ENCODE measurements around the gene EEF1G. TPM values are rescaled to one million over a fixed set of nuclear protein-coding genes. Genes with fewer than 3 reads are reported as not detected.

The EEF1G gene
- total and polyA plus RNA-seq, 2 of the 13 experiments (the other 11 are each of a cell fraction or from before 2014, with no cell fraction given): 1,787 to 2,144 TPM

DNA sequence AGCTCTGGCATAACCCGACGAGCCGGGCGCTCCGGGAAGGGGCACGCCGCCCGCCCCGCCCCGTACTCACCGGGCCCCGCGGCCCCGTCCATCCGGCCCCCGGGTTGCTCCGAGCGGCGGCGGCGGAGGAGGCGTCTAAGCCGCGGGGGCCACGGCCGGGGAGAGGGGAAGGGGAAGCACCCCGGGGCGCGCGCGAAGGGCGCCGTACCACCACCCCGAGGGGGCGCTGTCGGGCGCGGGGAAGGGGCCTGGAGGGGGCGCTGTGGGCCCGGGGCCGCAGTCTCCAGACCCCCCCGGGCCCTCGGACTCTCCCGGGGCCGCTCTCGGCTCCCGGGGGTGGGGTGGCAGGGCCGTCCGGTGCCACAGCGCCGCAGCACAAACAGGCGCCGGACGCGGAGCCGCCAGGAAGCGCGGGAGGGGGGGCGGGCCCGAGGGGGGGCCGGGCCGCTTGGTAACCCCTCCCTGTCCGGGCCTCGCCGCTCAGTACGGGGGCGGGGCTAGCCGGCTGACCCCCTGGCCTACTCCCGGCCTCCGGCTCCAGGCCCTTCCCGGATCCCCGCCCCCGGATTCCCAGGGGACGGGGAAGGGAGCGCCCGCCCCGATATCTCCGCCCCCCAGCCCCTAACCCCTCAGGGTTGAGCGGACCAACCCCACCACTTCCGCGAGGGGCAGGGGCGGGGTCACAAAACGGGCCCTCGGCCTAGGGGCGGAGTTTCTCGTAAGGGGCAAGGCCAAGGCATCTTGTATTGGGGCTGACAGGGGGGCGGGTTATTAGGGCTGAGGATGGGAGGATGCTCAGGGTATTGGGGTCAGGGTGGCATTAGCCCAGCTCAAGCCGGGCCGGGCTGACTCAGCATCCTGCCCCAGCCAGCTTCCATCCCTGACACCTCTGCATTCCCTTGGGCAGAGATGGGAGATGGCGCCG lies 38.9 kb upstream of the EEF1G start, which contains the start of the genes EML3 and ROM1 (continued):
- peak; percentile 18; the same call in 1 of the 2 replicates for TF ChIP-seq MIER3 (CRISPR knock-in tag; IDR thresholded peaks at IDR 0.05; ENCODE audit: borderline replicate concordance)
- peak; percentile 75; the same call in 1 of the 2 replicates for TF ChIP-seq MAZ (IDR thresholded peaks at IDR 0.05; ENCODE audit: borderline replicate concordance, low read depth, low read length)
- TF ChIP-seq MAZ (CRISPR knock-in tag; IDR thresholded peaks at IDR 0.05; ENCODE audit: low read depth): peak; percentile 34; the same call in 1 of the 2 replicates
- TF ChIP-seq ZFY (CRISPR knock-in tag; IDR thresholded peaks at IDR 0.05): peak; percentile 48; the same call in 1 of the 2 replicates
- no peak for TF ChIP-seq ZNF598 (CRISPR knock-in tag; IDR thresholded peaks at IDR 0.05; ENCODE audit: borderline replicate concordance)
- TF ChIP-seq, protein P1, sequence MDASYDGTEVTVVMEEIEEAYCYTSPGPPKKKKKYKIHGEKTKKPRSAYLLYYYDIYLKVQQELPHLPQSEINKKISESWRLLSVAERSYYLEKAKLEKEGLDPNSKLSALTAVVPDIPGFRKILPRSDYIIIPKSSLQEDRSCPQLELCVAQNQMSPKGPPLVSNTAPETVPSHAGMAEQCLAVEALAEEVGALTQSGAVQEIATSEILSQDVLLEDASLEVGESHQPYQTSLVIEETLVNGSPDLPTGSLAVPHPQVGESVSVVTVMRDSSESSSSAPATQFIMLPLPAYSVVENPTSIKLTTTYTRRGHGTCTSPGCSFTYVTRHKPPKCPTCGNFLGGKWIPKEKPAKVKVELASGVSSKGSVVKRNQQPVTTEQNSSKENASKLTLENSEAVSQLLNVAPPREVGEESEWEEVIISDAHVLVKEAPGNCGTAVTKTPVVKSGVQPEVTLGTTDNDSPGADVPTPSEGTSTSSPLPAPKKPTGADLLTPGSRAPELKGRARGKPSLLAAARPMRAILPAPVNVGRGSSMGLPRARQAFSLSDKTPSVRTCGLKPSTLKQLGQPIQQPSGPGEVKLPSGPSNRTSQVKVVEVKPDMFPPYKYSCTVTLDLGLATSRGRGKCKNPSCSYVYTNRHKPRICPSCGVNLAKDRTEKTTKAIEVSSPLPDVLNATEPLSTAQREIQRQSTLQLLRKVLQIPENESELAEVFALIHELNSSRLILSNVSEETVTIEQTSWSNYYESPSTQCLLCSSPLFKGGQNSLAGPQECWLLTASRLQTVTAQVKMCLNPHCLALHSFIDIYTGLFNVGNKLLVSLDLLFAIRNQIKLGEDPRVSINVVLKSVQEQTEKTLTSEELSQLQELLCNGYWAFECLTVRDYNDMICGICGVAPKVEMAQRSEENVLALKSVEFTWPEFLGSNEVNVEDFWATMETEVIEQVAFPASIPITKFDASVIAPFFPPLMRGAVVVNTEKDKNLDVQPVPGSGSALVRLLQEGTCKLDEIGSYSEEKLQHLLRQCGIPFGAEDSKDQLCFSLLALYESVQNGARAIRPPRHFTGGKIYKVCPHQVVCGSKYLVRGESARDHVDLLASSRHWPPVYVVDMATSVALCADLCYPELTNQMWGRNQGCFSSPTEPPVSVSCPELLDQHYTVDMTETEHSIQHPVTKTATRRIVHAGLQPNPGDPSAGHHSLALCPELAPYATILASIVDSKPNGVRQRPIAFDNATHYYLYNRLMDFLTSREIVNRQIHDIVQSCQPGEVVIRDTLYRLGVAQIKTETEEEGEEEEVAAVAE (CRISPR knock-in tag; IDR thresholded peaks at IDR 0.05; ENCODE audit: borderline replicate concordance): 0 out of 2 replicates have a peak, but pooled peaks have one; percentile 39
- TF ChIP-seq THAP11 (CRISPR knock-in tag; IDR thresholded peaks at IDR 0.05): 0 out of 2 replicates have a peak, but pooled peaks have one; percentile 24
- TF ChIP-seq, protein P2, sequence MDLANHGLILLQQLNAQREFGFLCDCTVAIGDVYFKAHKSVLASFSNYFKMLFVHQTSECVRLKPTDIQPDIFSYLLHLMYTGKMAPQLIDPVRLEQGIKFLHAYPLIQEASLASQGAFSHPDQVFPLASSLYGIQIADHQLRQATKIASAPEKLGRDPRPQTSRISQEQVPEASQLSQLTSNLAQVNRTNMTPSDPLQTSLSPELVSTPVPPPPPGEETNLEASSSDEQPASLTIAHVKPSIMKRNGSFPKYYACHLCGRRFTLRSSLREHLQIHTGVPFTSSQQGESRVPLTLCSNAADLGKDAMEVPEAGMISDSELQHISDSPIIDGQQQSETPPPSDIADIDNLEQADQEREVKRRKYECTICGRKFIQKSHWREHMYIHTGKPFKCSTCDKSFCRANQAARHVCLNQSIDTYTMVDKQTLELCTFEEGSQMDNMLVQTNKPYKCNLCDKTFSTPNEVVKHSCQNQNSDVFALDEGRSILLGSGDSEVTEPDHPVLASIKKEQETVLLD (CRISPR knock-in tag; IDR thresholded peaks at IDR 0.05; ENCODE audit: low read depth): peak; percentile 74
- TF ChIP-seq, protein P3, sequence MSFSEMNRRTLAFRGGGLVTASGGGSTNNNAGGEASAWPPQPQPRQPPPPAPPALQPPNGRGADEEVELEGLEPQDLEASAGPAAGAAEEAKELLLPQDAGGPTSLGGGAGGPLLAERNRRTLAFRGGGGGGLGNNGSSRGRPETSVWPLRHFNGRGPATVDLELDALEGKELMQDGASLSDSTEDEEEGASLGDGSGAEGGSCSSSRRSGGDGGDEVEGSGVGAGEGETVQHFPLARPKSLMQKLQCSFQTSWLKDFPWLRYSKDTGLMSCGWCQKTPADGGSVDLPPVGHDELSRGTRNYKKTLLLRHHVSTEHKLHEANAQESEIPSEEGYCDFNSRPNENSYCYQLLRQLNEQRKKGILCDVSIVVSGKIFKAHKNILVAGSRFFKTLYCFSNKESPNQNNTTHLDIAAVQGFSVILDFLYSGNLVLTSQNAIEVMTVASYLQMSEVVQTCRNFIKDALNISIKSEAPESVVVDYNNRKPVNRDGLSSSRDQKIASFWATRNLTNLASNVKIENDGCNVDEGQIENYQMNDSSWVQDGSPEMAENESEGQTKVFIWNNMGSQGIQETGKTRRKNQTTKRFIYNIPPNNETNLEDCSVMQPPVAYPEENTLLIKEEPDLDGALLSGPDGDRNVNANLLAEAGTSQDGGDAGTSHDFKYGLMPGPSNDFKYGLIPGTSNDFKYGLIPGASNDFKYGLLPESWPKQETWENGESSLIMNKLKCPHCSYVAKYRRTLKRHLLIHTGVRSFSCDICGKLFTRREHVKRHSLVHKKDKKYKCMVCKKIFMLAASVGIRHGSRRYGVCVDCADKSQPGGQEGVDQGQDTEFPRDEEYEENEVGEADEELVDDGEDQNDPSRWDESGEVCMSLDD (CRISPR knock-in tag; IDR thresholded peaks at IDR 0.05; ENCODE audit: borderline replicate concordance): no peak
- TF ChIP-seq SIN3A (IDR thresholded peaks at IDR 0.05; ENCODE audit: borderline replicate concordance, low read depth, low read length): peak; percentile 20; the same call in 1 of the 2 replicates
- TF ChIP-seq, protein P4, sequence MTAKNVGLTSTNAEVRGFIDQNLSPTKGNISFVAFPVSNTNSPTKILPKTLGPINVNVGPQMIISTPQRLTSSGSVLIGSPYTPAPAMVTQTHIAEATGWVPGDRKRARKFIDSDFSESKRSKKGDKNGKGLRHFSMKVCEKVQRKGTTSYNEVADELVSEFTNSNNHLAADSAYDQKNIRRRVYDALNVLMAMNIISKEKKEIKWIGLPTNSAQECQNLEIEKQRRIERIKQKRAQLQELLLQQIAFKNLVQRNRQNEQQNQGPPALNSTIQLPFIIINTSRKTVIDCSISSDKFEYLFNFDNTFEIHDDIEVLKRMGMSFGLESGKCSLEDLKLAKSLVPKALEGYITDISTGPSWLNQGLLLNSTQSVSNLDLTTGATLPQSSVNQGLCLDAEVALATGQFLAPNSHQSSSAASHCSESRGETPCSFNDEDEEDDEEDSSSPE (CRISPR knock-in tag; IDR thresholded peaks at IDR 0.05): 0 out of 2 replicates have a peak, but pooled peaks have one; percentile 24
- TF ChIP-seq, protein P5, sequence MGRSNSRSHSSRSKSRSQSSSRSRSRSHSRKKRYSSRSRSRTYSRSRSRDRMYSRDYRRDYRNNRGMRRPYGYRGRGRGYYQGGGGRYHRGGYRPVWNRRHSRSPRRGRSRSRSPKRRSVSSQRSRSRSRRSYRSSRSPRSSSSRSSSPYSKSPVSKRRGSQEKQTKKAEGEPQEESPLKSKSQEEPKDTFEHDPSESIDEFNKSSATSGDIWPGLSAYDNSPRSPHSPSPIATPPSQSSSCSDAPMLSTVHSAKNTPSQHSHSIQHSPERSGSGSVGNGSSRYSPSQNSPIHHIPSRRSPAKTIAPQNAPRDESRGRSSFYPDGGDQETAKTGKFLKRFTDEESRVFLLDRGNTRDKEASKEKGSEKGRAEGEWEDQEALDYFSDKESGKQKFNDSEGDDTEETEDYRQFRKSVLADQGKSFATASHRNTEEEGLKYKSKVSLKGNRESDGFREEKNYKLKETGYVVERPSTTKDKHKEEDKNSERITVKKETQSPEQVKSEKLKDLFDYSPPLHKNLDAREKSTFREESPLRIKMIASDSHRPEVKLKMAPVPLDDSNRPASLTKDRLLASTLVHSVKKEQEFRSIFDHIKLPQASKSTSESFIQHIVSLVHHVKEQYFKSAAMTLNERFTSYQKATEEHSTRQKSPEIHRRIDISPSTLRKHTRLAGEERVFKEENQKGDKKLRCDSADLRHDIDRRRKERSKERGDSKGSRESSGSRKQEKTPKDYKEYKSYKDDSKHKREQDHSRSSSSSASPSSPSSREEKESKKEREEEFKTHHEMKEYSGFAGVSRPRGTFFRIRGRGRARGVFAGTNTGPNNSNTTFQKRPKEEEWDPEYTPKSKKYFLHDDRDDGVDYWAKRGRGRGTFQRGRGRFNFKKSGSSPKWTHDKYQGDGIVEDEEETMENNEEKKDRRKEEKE (IDR thresholded peaks at IDR 0.05): no peak
- no peak for TF ChIP-seq PRPF4 (IDR thresholded peaks at IDR 0.05; ENCODE audit: low read depth, low read length, poor library complexity, severe bottlenecking)

All from HepG2 (cell line).